GM18505 (cell line): Measurements from ENCODE around the gene ZNF609.
"Not testable (repeated sequence)": the region's sequence is repeated elsewhere in the genome, so short reads cannot be mapped to it uniquely, and the experiment has no call there.

Source experiments
- ATAC-seq: cut with Tn5 transposase; IDR thresholded peaks from one replicate; pipeline ENCODE4 v1.9.1; 2021; ENCODE audit not compliant: unreplicated experiment
- POLR2A ChIP-seq: IDR thresholded peaks from 4 replicates; pipeline ENCODE4 v1.6.1; 2011; ENCODE audit warnings: borderline replicate concordance; ENCODE audit not compliant: insufficient read depth, insufficient read length; ENCODE audit errors: extremely low read depth

The ZNF609 gene

DNA sequence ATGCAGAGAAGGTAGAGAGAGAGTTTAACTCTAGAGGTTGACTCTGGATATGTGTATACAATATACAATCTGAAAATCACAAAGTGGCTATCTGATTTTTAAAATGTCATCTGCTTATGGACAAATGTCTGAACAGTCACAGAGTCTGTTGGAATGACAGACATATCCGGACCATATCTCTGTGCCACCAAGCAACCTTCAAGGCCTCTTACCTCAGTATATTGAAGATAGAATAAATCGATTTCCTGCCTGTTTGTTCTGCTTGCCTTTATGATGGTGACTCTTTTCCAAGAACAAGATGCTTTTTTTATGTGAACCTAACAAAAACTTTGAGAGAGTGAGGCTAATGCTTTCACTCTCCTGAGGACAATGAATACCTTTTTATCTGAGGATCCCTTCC is 163.9 kb downstream of the ZNF609 start:
- no peak for TF ChIP-seq POLR2A
- no peak for ATAC-seq

DNA sequence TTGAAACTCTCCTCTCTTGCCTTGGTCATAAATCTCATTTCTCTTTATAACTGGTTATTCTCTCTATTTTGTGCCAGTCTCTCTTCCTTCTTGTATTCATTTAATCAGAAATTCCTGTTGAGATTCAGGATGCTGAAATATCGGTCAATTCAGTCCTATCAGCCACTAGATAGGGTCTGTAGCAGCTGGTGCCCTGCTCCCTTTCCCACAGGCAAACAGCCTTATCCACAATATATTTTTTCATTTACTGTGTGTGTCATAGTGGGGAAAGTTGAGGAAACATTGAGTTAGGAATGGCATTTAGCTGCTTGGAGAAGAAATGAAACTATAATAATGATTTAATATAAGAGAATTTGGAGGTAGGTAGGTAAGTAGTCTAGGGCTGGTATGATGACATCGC is 168.7 kb downstream of the ZNF609 start:
- no peak for TF ChIP-seq POLR2A
- ATAC-seq, result no peak

DNA sequence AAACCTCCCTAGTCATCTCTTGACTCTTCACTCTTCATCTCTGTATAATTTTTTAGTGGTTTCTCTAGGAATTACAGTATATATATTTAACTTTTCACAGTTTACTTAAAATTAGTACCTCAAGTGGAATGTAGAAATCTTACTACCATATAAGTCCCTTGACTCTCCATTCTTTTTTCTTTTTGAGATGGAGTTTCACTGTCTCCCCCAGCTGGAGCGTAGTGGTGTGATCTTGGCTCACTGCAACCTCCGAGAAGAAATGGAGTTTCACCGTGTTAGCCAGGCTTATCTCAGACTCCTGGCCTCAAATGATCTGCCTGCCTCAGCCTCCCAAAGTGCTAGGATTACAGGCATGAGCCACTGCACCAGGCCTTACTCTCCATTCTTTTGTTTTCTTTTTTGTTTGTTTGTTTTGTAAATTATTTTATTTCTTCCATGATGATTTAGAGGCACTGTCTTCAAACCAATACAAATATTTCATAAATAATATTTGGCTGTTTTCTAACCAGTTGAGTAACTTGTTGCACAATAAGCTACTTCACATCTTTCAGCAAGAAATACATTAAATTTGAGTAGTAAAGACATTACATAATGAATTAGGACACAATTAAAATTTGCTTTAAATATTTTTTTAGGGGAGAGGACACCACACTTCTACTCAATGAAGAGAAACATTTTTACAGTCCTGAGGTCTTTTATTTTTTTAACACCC is 170.2 kb downstream of the ZNF609 start:
- ATAC-seq, result no peak

DNA sequence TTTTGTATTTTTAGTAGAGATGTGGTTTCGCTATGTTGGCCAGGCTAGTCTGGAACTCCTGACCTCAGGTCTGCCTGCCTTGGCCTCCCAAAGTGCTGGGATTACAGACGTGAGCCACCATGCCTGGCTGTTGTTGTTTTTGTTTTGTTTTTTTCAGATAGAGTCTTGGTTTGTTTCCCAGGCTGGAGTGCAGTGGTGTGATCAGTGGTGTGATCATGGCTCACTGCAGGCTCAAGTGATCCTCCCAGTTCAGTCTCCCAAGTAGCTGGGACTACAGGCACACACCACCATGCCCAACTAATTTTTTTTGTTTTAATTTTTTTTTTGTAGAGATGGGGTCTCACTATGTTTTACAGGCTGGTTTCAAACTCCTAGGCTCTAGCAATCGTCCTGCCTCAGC is 172.3 kb downstream of the ZNF609 start:
- ATAC-seq, result not testable (repeated sequence)

More for the DNA sequence above, 170.2 kb downstream of the ZNF609 start:
- TF ChIP-seq POLR2A, result no peak

DNA sequence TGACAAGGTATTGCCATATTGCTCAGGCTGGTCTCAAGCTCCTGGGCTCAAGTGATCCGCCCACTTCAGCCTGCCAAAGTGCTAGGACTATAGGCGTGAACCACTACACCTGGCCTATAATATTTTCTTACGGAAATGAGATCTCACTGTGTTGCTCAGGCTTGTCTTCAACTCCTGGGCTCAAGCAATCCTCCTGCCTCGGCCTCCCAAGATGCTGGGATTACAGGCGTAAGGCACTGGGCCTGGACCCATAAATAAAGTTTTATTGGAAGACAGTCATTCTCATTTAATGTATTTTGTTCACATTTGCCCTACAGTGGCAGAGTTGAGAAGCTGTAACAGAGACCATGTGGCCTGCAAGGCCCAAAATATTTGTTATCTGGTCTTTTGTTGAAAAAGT is 173.0 kb downstream of the ZNF609 start:
- TF ChIP-seq POLR2A, result no peak
- no peak for ATAC-seq

GRCh38 chr15:64634027-64634426 is 173.6 kb downstream of the ZNF609 start:
- TF ChIP-seq POLR2A, result no peak
- peak; percentile 62 for ATAC-seq

DNA sequence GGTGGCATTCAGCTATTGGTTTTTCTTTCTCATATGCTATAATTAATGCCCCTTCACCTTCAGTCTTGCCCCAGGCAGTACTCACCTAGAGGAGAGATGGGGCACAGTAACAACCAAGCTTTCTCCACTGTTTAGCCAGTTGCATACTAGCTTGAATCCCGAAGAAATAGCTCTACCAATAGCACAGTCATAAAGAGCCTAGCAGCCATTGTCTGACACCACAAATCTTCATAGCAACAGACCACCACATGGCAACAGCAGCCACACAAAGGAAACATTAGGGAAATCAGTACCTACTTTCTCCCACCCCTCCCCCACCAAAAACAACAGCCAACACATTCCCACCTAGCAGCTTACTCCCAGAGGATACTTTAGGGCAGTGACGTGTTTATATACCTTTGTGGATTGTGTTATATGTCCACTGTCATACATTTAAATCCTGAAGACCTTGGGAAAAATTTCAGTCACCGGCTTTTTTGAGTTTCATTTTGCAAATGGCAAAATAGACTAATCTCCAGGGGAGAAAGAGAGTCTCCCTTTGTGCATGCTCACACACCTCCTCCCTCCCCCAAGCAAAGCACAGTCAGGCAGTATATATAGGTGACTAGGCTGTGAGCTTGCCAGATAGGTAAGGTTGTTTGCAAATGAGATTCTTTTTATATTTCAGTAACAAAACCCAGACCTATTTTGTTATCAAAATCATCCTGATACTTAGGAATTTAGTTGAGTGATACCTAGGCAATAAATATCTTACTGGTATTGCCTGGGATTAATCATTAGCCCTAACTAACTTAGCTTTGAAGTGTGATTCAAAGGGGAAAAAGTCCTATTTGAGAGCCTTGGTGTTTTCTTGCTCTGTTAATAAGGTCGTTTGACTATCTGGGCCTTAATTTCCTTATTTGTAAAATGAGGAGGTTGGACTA is 174.5 kb downstream of the ZNF609 start:
- no peak for TF ChIP-seq POLR2A
- ATAC-seq, result peak; percentile 48

DNA sequence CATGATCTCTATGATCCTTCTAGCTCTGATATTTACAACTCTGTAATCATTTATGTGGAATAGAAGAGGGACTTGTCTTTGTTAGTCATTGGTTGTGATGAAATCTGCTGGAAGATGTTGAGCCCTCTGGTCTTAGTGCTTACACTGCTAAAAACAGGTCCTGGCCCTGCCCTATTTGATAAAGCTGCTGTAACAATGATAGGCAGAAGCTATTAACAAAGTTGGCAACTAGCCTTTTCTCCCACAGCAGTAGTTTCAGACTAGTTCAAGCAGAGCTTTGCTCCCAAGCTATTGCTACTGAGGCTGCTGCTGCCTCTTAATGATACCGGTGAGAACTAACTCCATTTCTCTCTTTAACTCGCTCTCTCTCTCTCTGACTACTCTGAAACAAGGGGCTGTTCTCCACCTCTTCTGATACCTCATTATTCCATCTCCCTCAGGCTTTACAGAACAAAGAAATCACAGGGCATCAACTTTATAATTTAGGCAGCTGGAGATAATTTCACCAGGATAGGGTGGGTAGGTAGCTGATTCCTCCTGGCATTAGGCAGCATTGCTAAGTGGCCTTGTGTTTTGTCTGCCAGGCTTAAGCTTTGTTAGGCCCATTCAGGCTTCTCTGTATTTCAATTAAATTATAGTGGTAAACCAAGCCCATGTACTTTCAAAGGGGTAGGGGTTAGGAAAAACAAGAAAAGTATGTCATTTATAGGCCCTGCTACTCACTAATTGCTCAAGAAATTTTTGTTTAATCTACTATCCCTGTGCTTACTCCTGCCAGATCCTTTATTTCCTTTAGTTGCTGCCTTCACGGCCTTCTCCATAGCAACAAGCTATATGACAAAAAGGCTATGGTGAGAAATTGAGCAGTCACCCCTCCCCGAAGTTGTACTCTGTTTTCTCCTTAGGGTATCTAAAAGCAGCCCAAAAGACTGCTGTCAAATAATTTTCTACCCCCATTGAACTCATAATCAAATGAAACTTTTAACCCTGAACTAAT is 175.4 kb downstream of the ZNF609 start:
- no peak for ATAC-seq
- no peak for TF ChIP-seq POLR2A

DNA sequence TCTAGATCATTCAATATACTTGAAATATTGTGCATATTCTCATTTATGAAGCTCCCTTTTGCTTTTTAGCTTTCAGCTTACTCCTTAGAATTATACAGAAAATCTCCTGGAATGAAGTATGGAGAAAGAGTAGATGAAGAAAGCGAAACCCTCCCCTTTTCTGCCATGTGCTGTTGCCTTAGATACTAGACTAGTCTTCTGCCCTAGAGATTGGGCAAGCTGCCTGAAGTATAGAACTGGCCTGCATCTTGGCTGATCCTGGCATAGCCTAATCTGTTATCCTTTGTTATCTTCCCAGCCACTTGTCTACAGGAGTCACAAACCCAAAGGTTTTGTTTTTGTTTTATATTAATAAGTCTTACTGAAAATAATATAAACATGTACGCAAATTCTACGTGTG is 176.2 kb downstream of the ZNF609 start:
- no peak for ATAC-seq
- no peak for TF ChIP-seq POLR2A

DNA sequence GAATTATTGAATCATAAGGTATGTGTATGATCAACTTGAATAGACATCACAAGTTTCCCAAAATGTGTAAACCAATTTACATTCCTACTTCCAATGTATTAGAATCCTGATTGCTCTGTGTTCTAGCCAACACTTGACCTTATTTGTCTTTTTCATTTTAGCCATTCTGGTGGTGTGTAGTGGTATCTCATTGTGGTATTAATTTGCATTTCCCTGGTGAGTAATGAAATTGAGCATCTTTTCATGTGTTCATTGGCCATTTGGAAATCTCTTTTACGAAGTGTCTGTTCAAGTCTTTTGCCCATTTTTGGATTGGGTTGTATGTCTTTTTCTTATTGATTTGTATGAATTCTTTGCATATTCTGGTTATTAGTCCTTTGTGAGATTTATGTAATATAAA is 177.0 kb downstream of the ZNF609 start:
- ATAC-seq, result no peak
- no peak for TF ChIP-seq POLR2A

- not testable (repeated sequence) for ATAC-seq
Measured at GRCh38 chr15:64639744-64640143, 179.4 kb downstream of the ZNF609 start.

GRCh38 chr15:64640146-64640871 is 179.9 kb downstream of the ZNF609 start:
- no peak for TF ChIP-seq POLR2A
- ATAC-seq, result no peak
